Measurements from ENCODE around the gene MCU. TPM values are rescaled to one million over a fixed set of nuclear protein-coding genes. Genes with fewer than 3 reads are reported as not detected.

The MCU gene
- total RNA-seq, 1 donor from 2014 or later: 31.8 TPM

DNA sequence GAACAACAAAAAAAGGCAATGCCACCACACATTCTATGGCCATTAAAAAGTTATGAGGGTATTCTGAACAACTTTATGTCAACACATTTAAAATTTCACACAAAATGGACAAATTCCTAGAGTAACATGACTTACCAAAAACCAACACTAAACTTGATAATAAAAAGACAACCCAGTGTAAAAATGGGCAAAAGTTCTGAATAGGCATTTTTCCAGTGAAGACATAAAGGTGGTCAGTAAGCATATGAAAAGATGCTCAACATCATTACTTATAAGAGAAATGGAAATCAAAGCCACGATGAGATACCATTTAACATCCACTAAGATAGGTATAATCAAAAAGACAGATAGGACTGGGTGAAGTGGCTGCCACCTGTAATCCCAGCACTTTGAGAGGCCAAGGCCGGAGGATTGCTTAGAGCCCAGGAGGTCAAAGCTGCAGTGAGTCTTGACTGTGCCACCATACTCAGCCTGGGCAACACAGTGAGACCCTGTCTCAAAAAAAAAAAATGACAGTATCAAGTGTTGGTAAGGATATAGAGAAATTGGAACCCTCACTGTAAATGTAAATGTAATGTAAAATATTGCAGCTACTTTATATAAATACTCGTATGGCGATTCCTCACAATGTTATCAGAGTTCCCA lies 130.5 kb downstream of the MCU start:
- Mint-ChIP-seq H3K4me3 (ENCODE audit: unreplicated experiment) (no peak overlapping the region), H3K36me3 (ENCODE audit: low read depth, unreplicated experiment) (peaks cover 3% of the 10 kb centered on the region), H3K4me1 (ENCODE audit: low read depth, unreplicated experiment) (peaks cover 7% of the 10 kb centered on the region), H3K27me3 (ENCODE audit: low read depth, unreplicated experiment) (no peaks in the 10 kb centered on the region), H3K9me3 (ENCODE audit: unreplicated experiment) (peaks cover 5% of the 10 kb centered on the region), H3K27ac (ENCODE audit: unreplicated experiment) (no peak overlapping the region)
- DNase-seq (ENCODE audit: low read depth) (no peak), FAIRE-seq (no peak)
- Histone ChIP-seq H3K27me3 (ENCODE audit: insufficient read depth, low read length) (no peaks in the 10 kb centered on the region), H4K20me1 (ENCODE audit: insufficient read depth, low read length) (no peaks in the 10 kb centered on the region), H3K27ac (ENCODE audit: low read depth, low read length) (no peak overlapping the region), H3K9ac (ENCODE audit: low read length) (no peak overlapping the region), H3K36me3 (ENCODE audit: insufficient read depth, low read length) (no peaks in the 10 kb centered on the region), H3K79me2 (ENCODE audit: insufficient read depth, low read length) (peaks cover 10% of the 10 kb centered on the region), H3K4me3 (ENCODE audit: insufficient read depth, low read depth, low read length) (no peak overlapping the region), H3K9me3 (ENCODE audit: insufficient read depth, low read depth, low read length) (no peaks in the 10 kb centered on the region), H2AFZ (ENCODE audit: low read depth, low read length) (no peak overlapping the region), H3K4me2 (ENCODE audit: low read length) (no peak overlapping the region), H3K4me1 (ENCODE audit: insufficient read depth, low read length) (no peaks in the 10 kb centered on the region)
- TF ChIP-seq, protein P1, sequence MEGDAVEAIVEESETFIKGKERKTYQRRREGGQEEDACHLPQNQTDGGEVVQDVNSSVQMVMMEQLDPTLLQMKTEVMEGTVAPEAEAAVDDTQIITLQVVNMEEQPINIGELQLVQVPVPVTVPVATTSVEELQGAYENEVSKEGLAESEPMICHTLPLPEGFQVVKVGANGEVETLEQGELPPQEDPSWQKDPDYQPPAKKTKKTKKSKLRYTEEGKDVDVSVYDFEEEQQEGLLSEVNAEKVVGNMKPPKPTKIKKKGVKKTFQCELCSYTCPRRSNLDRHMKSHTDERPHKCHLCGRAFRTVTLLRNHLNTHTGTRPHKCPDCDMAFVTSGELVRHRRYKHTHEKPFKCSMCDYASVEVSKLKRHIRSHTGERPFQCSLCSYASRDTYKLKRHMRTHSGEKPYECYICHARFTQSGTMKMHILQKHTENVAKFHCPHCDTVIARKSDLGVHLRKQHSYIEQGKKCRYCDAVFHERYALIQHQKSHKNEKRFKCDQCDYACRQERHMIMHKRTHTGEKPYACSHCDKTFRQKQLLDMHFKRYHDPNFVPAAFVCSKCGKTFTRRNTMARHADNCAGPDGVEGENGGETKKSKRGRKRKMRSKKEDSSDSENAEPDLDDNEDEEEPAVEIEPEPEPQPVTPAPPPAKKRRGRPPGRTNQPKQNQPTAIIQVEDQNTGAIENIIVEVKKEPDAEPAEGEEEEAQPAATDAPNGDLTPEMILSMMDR (IDR thresholded peaks at IDR 0.05; ENCODE audit: insufficient read depth, low read depth, low read length): no peak
- no peak for TF ChIP-seq EZH2 (IDR thresholded peaks at IDR 0.05; ENCODE audit: insufficient read depth, low read length)

DNA sequence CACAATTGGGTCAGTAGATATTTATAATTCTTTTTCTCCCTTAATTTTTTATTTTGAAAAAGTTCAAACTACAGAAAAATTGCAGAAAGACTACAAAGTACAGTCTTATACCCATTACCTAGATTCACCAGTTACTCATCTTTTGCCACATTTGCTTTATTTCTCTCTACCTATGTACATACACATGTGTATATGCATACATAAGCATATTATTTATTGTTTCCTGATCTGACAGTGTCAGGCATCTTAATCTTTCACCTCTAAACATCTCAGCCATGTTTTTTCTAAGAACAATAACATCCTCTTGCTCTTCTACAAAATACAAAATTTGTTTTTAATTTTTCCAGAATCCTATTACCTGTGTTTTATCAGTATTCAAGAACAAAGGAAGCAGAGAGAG lies 133.2 kb downstream of the MCU start:
- Histone ChIP-seq H3K9ac (ENCODE audit: low read length) (no peak overlapping the region), H2AFZ (ENCODE audit: low read depth, low read length) (no peak overlapping the region), H3K36me3 (ENCODE audit: insufficient read depth, low read length) (no peaks in the 10 kb centered on the region), H3K4me2 (ENCODE audit: low read length) (no peak overlapping the region), H4K20me1 (ENCODE audit: insufficient read depth, low read length) (no peaks in the 10 kb centered on the region), H3K27me3 (ENCODE audit: insufficient read depth, low read length) (no peaks in the 10 kb centered on the region), H3K27ac (ENCODE audit: low read depth, low read length) (no peak overlapping the region), H3K4me3 (ENCODE audit: insufficient read depth, low read depth, low read length) (no peak overlapping the region), H3K79me2 (ENCODE audit: insufficient read depth, low read length) (peaks cover 15% of the 10 kb centered on the region), H3K4me1 (ENCODE audit: insufficient read depth, low read length) (no peaks in the 10 kb centered on the region), H3K9me3 (ENCODE audit: insufficient read depth, low read depth, low read length) (no peaks in the 10 kb centered on the region)
- Mint-ChIP-seq H3K4me3 (ENCODE audit: unreplicated experiment) (no peak overlapping the region), H3K4me1 (ENCODE audit: low read depth, unreplicated experiment) (no peaks in the 10 kb centered on the region), H3K27me3 (ENCODE audit: low read depth, unreplicated experiment) (no peaks in the 10 kb centered on the region), H3K9me3 (ENCODE audit: unreplicated experiment) (peaks cover 5% of the 10 kb centered on the region), H3K36me3 (ENCODE audit: low read depth, unreplicated experiment) (peaks cover 3% of the 10 kb centered on the region), H3K27ac (ENCODE audit: unreplicated experiment) (no peak overlapping the region)
- TF ChIP-seq EZH2 (IDR thresholded peaks at IDR 0.05; ENCODE audit: insufficient read depth, low read length): no peak
- TF ChIP-seq, protein P1 (IDR thresholded peaks at IDR 0.05; ENCODE audit: insufficient read depth, low read depth, low read length): no peak
- DNase-seq (ENCODE audit: low read depth) (no peak), FAIRE-seq (no peak)

DNA sequence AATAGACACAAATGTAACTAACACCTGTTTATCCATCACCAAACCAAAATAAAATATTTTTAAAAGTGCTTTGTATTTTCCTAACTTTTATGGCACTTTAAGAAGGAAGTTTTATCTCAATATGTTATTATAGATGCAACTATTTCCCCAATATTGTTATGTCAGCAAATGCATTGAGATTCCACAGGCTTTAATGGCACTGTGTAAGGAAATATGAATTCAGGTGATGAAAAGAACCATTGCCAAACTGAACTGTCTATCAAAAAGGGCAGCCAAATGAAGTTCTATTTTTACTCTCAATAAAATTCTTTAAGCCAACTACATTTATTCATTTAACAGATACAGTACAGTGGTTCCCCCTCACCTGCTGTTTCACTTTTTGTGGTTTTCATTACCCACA lies 134.4 kb downstream of the MCU start:
- DNase-seq (ENCODE audit: low read depth): no peak
- no peak for TF ChIP-seq EZH2 (IDR thresholded peaks at IDR 0.05; ENCODE audit: insufficient read depth, low read length)
- TF ChIP-seq, protein P1 (IDR thresholded peaks at IDR 0.05; ENCODE audit: insufficient read depth, low read depth, low read length): no peak
- peaks cover 5% of the 10 kb centered on the region for H3K9me3 Mint-ChIP-seq (ENCODE audit: unreplicated experiment)
- Histone ChIP-seq H3K4me3 (ENCODE audit: insufficient read depth, low read depth, low read length) (no peak overlapping the region), H3K27ac (ENCODE audit: low read depth, low read length) (no peak overlapping the region), H3K4me1 (ENCODE audit: insufficient read depth, low read length) (no peaks in the 10 kb centered on the region), H3K9ac (ENCODE audit: low read length) (no peak overlapping the region), H3K4me2 (ENCODE audit: low read length) (no peak overlapping the region), H3K9me3 (ENCODE audit: insufficient read depth, low read depth, low read length) (no peaks in the 10 kb centered on the region), H3K79me2 (ENCODE audit: insufficient read depth, low read length) (peaks cover 15% of the 10 kb centered on the region), H3K27me3 (ENCODE audit: insufficient read depth, low read length) (no peaks in the 10 kb centered on the region), H2AFZ (ENCODE audit: low read depth, low read length) (no peak overlapping the region), H3K36me3 (ENCODE audit: insufficient read depth, low read length) (no peaks in the 10 kb centered on the region), H4K20me1 (ENCODE audit: insufficient read depth, low read length) (no peaks in the 10 kb centered on the region)
- H3K36me3 Mint-ChIP-seq (ENCODE audit: low read depth, unreplicated experiment): peaks cover 3% of the 10 kb centered on the region
- no peak for FAIRE-seq
- H3K27me3 Mint-ChIP-seq (ENCODE audit: low read depth, unreplicated experiment): no peaks in the 10 kb centered on the region
- no peak overlapping the region for H3K4me3 Mint-ChIP-seq (ENCODE audit: unreplicated experiment)
- H3K4me1 Mint-ChIP-seq (ENCODE audit: low read depth, unreplicated experiment): peaks cover 6% of the 10 kb centered on the region
- no peak overlapping the region for H3K27ac Mint-ChIP-seq (ENCODE audit: unreplicated experiment)
